Hepatic stellate cell (primary cell): ENCODE results near the gene PAPOLA.

ENCODE experiments used
- DNase-seq: peaks from one replicate; pipeline ENCODE4 v3.0.0; 2011; ENCODE audit warnings: low spot score

The PAPOLA gene

DNA sequence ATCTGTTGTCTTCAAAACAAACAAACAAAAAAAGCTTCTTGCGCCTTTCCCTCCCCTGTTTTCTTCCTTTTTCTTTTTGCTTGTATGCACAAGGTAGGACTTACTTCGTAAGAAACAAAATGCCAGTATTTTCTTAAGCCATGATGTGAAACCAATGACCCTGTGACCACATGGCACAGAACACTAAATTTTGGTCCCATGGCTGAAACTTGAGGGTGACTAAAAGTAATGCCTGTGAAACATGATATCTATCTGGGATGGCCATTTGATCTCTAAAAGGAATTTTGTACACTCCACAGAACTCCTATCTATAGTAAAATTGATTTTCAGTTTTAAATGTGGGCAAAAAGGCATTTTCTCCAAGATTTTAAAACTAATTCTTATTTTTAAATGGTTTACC lies 63.6 kb downstream of the PAPOLA start:
- DNase-seq, result no peak

DNA sequence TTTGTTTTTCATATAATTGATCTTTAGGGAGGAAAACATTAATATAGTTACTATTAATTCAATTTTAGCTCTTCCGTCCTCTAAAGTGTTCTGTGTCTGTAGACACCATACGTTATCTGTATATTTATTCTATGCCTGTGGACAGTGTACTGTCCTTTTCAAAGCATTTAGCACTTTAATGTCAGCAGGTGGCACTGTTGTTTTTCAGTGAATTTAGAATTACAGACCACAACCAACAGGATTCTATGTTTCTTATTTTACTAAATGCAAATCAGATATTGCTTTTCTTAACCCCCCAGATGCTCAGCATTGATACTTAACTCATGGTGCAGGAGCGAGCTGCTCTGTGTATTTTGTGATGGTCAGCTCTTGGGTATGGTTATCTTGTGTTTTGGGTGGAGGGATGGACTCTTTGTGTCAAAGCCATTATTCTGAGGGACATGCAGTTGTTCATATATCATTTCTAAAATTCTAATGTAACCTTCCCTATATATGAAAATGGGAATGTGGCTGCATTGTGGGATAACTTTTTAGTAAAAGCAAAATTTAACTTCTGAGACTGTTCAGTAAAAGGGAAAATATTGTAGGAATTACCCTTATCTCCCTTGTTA lies 65.2 kb downstream of the PAPOLA start:
- DNase-seq, result peak; percentile 9

- no peak for DNase-seq
These were observed 66.4 kb downstream of the PAPOLA start for GRCh38 chr14:96568621-96569020.

DNA sequence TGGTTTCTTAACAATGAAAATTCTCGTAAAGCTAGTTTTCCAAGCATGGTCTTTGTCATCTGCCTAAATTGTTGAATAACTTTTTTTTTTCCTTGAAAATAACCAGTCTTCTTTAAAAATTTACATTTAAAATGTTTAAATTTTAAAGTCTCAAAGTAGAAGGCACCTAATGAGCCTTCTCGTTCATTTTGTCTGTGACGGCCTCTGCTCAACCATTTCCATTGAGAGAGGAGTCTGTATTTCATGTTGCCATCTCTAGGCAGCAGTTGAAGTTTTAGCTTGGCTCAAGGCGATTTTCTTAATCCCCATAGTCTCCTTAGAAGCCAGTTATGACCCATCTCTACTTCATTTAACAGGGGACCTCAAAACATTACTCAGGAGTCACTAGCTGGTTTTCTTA lies 69.1 kb downstream of the PAPOLA start:
- no peak for DNase-seq

GRCh38 chr14:96573473-96574100 lies 71.4 kb downstream of the PAPOLA start:
- DNase-seq, result no peak

GRCh38 chr14:96574171-96574632 lies 72.0 kb downstream of the PAPOLA start:
- DNase-seq, result no peak

DNA sequence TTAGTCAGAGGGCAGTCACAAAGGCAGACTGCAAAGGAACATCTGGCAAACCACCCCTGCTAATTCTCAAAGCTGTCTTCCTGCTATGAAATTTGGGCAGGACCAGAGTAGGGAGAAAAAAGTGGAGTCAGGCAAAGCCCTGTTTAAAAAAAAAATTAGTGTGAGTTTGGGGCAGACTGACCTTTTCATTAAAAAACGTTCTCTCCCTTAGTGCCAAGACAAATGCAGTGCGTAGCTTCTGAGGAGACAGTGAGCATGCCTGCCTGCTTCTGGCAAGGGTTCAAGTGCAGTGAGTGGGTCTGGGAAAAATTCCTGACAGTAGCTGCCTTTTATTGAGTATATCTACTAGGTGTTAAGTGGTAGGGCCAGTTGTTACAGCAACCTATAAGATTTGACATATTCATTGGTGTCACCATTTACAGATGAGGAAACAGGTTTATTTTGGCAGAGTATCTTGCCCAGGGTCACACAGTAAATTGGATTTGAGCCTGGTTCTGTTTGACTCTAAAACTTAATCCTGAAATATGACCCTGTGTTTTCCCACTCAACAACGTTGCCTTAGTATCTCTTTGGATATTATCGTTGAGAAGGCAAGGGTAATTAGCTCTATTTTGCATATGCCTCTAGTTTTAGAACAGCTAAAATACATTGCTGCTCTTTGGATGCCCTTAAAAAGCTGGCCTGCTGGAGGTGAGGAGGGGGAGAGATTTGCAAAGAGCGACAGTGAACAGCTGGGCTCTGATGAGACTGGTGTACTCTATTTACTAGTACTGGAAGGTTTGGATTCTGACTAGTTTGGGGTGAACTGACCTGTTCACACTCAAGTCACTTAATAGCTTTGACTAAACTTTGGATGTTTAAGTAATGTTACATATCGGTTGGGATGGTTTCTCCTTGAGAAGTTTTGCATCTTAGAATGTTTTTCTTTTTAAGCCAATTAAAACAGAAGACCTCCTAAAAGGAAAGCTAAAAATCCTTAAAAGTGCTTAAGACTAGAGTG lies 72.8 kb downstream of the PAPOLA start:
- peak; percentile 12 for DNase-seq

GRCh38 chr14:96576359-96576758 lies 74.2 kb downstream of the PAPOLA start:
- no peak for DNase-seq

DNA sequence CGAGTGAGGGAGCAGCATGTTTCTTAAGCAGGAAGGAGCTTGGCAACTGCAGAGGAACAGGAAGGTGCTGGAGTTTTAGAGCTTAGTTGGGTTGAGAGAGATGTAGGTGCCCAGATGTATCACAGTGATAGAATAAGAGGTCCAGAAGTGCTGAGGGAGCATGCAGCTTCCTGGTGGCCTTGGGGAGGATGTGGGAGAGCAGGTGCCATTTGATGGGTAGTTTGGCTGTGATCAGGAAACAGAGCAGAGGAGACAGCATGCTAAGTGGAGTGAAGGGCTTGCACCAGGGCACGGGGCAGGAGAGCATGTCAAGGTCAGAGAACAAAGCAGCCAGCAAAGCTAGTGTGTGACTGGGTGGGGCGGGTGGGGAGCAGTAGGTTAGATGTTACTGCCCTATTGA lies 74.8 kb downstream of the PAPOLA start:
- no peak for DNase-seq

DNA sequence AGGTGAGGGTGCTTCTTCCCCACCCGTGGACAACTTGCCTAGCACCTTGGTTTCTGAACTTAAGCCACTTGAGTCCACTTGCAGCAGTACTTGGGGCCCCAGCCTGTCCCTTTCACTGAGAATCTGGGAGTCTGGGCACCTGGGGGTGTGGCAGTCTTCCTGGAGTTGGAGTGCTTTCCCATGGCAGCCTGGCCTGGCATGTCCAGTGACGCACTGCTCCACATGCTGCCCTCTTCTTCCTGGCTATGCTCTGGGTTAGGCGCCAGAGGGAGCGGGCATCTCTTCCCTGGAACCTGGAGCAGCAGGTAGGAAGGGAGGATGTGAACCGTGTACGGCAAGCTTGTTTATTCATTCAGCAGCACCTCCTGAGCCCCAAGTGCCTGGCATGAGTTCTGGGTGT lies 76.4 kb downstream of the PAPOLA start:
- no peak for DNase-seq

GRCh38 chr14:96579358-96579757 lies 77.2 kb downstream of the PAPOLA start:
- no peak for DNase-seq

GRCh38 chr14:96579855-96580254 lies 77.7 kb downstream of the PAPOLA start:
- DNase-seq, result no peak

GRCh38 chr14:96580566-96580965 lies 78.4 kb downstream of the PAPOLA start:
- DNase-seq, result peak; percentile 2

GRCh38 chr14:96581026-96581425 lies 78.8 kb downstream of the PAPOLA start:
- DNase-seq, result no peak

GRCh38 chr14:96581902-96582301 lies 79.7 kb downstream of the PAPOLA start:
- peak; percentile 8 for DNase-seq

DNA sequence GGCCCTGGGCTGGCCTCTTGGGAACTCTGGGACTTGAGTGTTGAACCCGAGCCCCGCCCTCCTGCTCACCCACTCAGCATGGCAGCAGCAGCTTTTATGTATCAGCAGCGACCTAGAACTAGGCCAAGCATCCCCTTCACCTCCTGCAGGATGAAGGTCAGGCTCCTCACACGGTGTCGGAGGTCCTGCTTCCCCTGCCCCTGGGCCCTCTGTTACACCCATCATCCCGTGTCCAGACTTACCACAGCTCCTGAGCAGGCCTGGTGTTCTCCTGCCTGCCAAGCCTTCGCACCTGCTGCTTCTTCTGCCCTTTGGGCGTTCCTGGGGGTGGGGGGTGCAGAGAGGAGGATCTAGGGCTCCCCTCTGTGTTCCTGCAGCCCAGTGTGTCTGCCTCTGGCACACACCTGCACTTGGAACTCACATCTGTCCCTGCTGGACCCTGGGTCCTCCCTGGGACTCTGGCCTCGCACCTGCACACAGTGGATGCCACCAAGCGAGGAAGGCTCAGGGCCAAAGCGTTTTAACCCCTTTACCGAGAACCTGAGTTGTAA lies 80.3 kb downstream of the PAPOLA start:
- DNase-seq, result peak; percentile 2

DNA sequence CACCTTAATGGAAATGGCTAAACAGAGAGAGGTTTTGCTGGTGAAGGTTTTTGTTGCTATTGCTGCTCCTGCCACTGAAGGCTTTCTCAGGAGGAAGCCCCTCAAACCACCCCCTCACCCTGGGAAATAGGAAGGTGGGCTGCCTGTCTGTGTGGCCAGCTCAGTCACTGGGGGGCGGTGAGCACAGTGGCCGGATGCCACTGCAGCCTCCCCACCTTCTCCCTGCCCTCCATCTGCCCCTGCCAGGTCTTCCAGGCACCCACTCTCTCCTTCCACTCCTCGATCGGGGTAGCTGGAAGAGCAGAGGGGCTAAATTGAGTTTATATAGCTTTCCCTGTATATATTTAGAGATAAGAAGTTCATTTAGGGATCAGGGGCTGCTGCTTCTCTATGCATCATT lies 80.8 kb downstream of the PAPOLA start:
- no peak for DNase-seq

DNA sequence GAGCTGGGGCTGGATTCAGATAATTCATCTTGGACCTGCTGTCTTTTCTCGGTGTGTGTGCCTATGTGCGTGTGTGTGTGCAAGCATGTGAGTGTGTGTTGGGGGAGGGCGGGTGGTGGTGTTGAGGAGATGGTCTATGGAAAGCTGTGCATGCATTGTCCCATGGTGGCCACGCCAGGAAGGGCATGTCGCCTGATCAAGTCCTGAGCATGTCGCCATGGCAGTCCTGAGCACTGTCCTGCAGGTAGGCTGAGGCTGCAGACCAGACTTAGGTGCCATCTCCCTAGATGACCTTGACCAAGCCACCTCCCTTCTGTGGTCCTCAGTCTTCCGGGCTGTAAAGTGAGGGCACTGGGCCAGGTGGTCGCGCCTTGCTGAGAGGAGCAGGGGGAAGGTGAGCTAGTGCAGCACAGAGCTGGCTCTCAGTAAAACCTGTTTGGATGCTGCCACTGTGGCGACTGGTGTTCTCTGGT lies 81.4 kb downstream of the PAPOLA start:
- peak; percentile 3 for DNase-seq

DNA sequence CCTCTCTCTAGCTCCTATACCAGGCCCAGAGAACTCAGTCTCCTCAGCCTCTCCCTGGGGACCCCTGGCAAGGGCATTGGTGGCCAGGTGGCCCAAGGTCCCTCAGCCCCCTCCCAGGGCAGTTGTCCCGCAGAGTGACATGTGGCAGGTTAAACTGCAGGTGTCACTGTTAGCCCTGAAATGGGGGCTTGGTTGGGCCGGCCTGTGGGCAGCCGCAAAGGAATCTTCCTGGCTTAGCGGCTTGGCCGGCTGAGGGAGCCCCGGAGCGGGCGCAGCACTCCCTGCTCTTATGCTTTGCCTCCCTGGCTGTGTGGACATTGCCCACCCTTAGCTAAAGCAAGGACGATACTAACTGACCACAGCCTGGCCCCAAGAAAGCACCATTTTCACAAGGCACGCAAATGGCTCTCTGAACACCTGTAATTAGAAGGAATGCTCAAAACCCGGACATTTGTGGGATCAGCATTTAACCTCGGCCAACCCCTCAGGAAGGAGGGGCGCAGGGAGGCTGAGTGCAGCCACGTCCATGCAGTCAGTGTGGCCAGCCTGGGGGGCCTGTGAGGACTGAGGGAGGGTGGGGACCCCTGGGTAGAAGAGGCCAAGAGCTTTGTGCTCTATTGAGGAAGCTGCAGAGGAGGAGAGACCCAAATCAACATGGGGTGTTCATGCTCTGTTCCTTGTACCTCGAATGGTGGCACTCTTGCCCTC lies 82.2 kb downstream of the PAPOLA start:
- peak; percentile 39 for DNase-seq

DNA sequence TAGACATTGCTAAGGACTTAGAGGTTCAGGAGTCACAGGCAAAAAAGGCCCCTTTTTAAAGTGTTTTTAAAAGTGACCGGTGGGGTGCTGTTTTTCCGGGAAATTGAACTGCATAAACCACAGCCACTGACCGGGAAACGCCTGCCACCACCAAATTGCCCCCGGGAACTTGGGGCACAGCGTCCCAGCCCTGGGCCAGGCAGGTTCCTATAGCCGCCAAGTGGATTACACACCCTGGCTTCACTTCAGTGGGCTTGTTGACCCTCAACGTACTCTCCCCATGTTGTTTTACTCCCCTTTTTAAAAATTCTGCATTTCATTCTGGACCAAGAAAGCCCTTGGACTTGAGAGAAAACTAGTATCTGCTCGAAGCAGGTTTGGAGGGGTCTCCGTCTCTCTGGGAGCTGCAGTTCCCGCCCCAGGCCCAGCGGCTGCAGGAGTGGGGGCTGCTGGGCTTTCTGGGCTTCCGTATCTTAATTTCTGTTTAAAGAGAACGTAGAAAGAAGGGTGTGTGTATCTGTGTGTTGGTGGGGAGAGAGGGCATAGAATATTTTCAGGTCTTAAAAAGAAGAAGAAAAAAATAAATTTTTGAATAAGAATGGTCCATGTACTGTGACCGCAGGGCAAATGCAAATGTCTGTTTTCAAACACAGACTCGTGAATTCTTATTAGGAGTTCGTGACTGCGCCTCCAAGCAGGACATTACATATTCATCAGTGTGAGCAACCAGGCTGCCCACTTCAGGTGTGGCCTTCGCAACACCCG lies 82.9 kb downstream of the PAPOLA start:
- no peak for DNase-seq

DNA sequence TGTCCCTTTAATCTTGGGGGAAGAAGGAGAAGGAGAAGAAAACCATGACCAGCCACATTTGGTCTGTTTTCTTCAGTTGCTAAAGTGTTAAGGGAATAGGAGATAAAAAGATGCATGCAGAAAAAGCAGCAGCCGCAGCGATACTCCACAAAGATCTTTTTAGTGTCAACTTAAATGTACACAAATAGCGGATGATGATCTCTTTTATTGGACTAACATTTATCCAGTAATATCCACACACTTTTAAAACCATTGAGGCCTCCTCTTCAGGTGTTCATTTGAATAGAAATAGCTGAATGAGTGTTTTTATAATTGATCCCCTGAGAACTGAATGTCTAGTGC lies 83.5 kb downstream of the PAPOLA start:
- DNase-seq, result no peak
